ENCODE data around the gene PPOX.

The PPOX gene

GRCh38 chr1:161216945-161217712 is 50.9 kb downstream of the PPOX start:
- H3K4me3 ChIP-seq (ENCODE audit: low read depth, low read length) = no peak overlapping the region
- peak; percentile 80 for DNase-seq (ENCODE audit: low read depth)

GRCh38 chr1:161217831-161218230 is 51.6 kb downstream of the PPOX start:
- no peak for DNase-seq (ENCODE audit: low read depth)
- no peak overlapping the region for H3K4me3 ChIP-seq (ENCODE audit: low read depth, low read length)

GRCh38 chr1:161218301-161219077 is 52.3 kb downstream of the PPOX start:
- DNase-seq (ENCODE audit: low read depth) = no peak

GRCh38 chr1:161219078-161219892 is 53.1 kb downstream of the PPOX start:
- no peak for DNase-seq (ENCODE audit: low read depth)
- H3K4me3 ChIP-seq (ENCODE audit: low read depth, low read length) = no peak overlapping the region

More at GRCh38 chr1:161218301-161219077, 52.3 kb downstream of the PPOX start:
- no peak overlapping the region for H3K4me3 ChIP-seq (ENCODE audit: low read depth, low read length)

- H3K4me3 ChIP-seq (ENCODE audit: low read depth, low read length) = no peak overlapping the region
- DNase-seq (ENCODE audit: low read depth) = no peak
Observed at GRCh38 chr1:161220002-161220401, 53.8 kb downstream of the PPOX start.
